ENCODE results near the gene HSDL1.

DNA sequence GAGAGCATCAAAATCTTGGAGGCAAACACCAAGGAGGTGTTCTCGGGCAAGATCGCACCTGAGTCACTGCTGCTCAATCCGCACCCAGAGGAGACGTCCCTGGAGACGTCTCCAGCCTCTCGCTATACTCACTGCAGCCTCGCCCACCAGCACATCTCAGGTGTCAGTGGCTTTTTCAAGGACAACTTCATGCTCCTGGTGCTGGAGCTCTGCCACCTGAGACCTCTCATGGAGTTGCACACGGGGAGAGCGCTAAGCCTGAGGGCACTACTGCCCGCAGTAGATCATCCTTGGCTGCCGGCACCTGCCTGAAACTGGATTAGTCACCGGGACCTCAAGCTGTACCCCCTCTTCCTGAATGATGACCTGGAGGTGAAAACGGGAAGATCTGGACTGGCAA lies 25.6 kb downstream of the HSDL1 start:
- TF ChIP-seq MAFK (IDR thresholded peaks at IDR 0.05; ENCODE audit: partially characterized antibody) (no peak), MAZ (IDR thresholded peaks at IDR 0.05; ENCODE audit: borderline replicate concordance, low read depth, low read length) (no peak), POLR2A (IDR thresholded peaks at IDR 0.05; ENCODE audit: low read length) (no peak), ESRRA (IDR thresholded peaks at IDR 0.05; ENCODE audit: borderline replicate concordance, low read length) (no peak), RAD21 (conservative IDR thresholded peaks at IDR 0.05 in 1 of 2, IDR thresholded peaks at IDR 0.05 in 1 of 2) (no peak)
- TF ChIP-seq, protein P1, sequence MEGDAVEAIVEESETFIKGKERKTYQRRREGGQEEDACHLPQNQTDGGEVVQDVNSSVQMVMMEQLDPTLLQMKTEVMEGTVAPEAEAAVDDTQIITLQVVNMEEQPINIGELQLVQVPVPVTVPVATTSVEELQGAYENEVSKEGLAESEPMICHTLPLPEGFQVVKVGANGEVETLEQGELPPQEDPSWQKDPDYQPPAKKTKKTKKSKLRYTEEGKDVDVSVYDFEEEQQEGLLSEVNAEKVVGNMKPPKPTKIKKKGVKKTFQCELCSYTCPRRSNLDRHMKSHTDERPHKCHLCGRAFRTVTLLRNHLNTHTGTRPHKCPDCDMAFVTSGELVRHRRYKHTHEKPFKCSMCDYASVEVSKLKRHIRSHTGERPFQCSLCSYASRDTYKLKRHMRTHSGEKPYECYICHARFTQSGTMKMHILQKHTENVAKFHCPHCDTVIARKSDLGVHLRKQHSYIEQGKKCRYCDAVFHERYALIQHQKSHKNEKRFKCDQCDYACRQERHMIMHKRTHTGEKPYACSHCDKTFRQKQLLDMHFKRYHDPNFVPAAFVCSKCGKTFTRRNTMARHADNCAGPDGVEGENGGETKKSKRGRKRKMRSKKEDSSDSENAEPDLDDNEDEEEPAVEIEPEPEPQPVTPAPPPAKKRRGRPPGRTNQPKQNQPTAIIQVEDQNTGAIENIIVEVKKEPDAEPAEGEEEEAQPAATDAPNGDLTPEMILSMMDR (IDR thresholded peaks at IDR 0.05): no peak
- TF ChIP-seq, protein P2, sequence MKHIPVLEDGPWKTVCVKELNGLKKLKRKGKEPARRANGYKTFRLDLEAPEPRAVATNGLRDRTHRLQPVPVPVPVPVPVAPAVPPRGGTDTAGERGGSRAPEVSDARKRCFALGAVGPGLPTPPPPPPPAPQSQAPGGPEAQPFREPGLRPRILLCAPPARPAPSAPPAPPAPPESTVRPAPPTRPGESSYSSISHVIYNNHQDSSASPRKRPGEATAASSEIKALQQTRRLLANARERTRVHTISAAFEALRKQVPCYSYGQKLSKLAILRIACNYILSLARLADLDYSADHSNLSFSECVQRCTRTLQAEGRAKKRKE (CRISPR knock-in tag; IDR thresholded peaks at IDR 0.05; ENCODE audit: low read depth): no peak
- TF ChIP-seq, protein P3, sequence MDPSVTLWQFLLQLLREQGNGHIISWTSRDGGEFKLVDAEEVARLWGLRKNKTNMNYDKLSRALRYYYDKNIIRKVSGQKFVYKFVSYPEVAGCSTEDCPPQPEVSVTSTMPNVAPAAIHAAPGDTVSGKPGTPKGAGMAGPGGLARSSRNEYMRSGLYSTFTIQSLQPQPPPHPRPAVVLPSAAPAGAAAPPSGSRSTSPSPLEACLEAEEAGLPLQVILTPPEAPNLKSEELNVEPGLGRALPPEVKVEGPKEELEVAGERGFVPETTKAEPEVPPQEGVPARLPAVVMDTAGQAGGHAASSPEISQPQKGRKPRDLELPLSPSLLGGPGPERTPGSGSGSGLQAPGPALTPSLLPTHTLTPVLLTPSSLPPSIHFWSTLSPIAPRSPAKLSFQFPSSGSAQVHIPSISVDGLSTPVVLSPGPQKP (IDR thresholded peaks at IDR 0.05; ENCODE audit: low read depth, low read length): no peak
- TF ChIP-seq, protein P4, sequence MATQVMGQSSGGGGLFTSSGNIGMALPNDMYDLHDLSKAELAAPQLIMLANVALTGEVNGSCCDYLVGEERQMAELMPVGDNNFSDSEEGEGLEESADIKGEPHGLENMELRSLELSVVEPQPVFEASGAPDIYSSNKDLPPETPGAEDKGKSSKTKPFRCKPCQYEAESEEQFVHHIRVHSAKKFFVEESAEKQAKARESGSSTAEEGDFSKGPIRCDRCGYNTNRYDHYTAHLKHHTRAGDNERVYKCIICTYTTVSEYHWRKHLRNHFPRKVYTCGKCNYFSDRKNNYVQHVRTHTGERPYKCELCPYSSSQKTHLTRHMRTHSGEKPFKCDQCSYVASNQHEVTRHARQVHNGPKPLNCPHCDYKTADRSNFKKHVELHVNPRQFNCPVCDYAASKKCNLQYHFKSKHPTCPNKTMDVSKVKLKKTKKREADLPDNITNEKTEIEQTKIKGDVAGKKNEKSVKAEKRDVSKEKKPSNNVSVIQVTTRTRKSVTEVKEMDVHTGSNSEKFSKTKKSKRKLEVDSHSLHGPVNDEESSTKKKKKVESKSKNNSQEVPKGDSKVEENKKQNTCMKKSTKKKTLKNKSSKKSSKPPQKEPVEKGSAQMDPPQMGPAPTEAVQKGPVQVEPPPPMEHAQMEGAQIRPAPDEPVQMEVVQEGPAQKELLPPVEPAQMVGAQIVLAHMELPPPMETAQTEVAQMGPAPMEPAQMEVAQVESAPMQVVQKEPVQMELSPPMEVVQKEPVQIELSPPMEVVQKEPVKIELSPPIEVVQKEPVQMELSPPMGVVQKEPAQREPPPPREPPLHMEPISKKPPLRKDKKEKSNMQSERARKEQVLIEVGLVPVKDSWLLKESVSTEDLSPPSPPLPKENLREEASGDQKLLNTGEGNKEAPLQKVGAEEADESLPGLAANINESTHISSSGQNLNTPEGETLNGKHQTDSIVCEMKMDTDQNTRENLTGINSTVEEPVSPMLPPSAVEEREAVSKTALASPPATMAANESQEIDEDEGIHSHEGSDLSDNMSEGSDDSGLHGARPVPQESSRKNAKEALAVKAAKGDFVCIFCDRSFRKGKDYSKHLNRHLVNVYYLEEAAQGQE (IDR thresholded peaks at IDR 0.05): no peak
